NCI-H2227 treated with DMSO at 0.1 percent for 48 hours (cell line): ENCODE measurements around the gene C15orf40.

Source experiments
- DNase-seq: peaks from one replicate; lab custom pipeline; 2025; lab: John Stamatoyannopoulos, UW

Gene C15orf40

GRCh38 chr15:82993144-82993543 lies 18.3 kb downstream of the C15orf40 start:
- DNase-seq, result no peak

DNA sequence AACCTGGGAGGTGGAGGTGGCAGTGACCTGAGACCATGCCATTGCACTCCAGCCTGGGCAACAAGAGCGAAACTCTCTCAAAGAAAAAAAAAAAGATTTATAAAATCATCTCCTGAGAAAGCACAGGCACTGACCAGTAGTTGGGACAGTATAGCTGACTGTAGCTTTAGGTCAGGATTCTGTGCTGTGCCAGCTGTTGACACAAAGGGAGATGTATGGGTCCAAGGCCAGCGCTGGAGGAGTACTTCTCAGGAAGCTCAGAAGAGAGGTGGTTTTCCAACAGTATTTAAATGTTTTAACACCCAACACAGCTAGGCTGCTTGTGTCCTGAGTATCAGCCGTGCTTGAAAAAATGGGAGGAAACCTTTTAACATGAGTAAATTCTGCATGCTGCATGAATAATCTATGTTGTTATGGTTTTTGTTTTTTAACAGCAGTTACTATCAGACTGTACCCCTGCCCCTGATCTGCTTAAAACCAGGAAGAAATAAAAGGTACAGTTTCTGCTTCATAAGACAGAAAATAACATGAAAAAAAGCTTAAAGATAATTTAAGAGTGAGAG lies 18.9 kb downstream of the C15orf40 start:
- no peak for DNase-seq

- no peak for DNase-seq
Observed at GRCh38 chr15:82986442-82986780, 25.0 kb downstream of the C15orf40 start.

DNA sequence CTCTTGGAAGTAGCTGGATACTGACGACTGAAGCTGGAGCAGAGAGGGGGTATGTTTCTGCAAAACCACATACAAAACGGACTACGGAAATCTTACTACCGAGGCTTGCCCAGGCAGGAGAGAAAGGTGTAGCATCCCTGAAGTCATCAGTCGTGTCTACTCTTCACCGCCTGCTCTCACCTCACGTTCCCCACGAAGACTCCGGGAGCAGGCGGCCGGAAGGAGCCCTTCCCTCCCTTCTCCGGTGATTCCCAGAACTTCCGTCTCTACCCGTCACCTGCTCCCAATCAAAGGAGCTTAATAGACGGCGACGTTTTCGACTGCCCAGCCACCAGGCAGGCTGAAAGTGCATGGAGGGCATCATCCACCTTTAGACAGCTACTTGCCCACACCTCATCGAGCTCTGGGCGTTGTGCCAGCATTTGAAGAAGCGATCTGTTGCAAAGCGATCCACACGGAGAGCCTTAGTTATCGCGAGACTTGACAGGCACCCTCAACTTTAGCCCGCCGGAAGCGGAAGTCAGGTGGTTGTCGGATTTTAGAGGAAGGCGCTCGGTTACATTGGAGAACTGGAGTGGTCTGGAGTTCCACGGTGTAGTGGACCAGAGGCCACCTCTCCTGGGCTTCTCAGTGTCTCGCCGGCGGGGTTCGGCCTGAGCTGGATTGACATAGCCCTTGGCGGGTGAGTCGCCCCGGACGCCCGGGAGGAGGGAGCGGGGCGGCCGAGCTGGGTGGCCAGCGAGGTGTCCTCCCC lies 25.6 kb downstream of the C15orf40 start, which contains the start of gene RAMAC:
TSS of gene RAMAC (plus strand) at position 523 of the 754 bp plus-strand sequence. CDS start 2,809 bp downstream, outside the sequence.
- peak; percentile 91 for DNase-seq

DNA sequence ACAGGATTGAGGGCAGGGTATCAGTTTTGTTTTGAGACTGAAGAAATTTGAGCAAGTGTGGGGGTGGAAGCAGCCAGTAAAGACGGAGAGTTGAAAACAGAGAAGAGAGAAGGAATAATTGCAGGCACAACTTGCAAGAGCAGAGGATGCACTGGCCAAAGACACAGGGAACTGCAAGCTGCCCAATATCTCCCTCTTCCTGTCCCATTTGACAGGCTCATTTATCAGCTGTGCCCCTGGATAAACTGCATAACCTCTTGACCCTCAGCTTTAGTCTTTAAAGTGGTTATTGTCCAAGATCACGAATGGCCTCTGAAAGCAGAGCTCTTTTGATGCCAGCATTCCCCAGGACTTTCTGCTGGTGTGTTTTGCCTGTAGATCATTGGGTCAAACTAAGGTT lies 30.5 kb downstream of the C15orf40 start:
- no peak for DNase-seq

DNA sequence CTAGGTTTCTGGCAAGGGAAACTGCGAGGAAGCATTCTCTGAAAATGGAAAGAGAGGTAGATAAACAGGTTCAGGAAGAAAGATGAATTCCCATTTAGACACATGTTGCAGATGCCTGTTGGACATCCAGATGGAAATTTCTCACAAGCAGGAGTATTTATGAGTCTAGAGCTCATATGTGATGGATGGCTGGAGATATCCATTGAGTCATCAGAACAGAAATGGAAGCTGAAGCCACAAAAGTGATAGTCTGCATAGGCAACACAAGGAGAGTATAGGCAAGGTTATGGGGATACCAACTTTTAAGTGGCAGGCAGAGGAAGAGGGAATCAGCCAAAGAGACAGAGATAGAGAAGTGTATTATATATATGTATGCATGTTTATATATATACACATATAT lies 31.7 kb downstream of the C15orf40 start:
- DNase-seq, result no peak

GRCh38 chr15:82978438-82978837 lies 33.0 kb downstream of the C15orf40 start:
- DNase-seq, result no peak

DNA sequence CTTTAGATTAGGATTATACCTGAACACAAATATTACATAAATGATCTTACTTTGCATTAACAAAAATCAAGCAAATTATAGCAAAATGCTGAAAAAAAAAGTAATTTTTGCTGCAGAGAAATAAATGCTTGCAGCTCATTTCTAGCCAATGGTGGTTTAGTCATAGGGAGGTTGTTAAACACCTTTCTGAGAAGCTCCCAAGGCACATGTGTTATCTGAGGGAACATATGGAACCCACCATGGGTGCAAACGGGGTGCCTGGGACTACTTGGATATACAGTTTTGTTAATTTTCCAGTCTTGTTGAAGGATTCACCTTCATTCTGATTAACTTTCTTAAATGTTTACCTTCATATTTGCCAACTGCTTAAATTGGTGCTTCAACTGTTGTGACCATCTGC lies 34.4 kb downstream of the C15orf40 start:
- DNase-seq, result no peak

GRCh38 chr15:82972990-82973389 lies 38.4 kb downstream of the C15orf40 start:
- no peak for DNase-seq

GRCh38 chr15:82971218-82971984 lies 40.0 kb downstream of the C15orf40 start:
- DNase-seq, result no peak

GRCh38 chr15:82970696-82971095 lies 40.7 kb downstream of the C15orf40 start:
- DNase-seq, result no peak

DNA sequence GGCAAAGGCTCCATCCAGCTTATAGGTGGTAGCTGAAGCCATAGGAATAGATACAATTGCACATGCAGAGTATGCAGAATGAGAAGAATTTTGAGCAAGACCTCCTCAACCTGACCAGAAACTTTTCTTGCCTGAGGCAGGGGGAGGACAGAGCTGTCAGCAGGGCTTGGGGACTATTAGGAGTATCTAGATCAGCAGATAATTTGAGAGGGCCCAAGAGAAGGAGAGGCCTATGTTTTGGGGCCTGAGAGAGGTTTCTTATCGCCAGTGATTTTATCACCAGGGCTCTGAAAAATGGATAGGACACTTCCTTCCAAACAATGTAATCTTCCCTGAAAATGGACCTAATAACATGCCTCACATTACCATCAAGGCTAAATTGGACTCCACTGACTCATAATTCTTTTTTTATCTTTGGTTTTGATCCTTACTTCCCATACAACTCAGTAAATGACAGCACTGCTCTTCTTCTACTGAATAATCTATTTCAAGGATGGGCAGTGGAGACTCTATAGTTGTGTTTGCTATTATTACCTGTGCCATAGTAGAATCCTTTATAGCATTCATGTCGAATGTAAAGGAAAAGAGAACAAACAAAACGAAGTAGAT lies 41.3 kb downstream of the C15orf40 start:
- DNase-seq, result no peak

- DNase-seq, result no peak
Observed at GRCh38 chr15:82969353-82969752, 42.1 kb downstream of the C15orf40 start.

GRCh38 chr15:82968066-82968465 lies 43.4 kb downstream of the C15orf40 start:
- no peak for DNase-seq

- no peak for DNase-seq
Observed at GRCh38 chr15:82966671-82967071, 44.8 kb downstream of the C15orf40 start.

DNA sequence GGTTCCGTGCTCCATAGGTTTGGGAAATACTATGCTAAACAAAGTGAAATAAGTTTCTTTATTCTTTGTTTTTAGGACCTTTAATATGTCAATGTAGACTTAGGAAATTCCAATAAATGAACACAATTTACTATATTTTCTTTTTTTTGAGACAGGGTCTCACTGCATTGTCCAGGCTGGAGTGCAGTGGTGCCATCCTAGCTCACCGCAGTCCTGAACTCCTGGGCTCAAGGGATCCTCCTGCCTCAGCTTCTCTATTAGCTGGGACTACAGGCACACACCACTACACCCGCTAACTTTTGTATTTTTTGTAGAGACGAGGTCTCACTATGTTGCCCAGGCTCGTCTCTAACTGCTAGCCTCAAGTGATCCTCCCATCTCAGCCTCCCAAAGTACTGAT lies 46.5 kb downstream of the C15orf40 start:
- no peak for DNase-seq

DNA sequence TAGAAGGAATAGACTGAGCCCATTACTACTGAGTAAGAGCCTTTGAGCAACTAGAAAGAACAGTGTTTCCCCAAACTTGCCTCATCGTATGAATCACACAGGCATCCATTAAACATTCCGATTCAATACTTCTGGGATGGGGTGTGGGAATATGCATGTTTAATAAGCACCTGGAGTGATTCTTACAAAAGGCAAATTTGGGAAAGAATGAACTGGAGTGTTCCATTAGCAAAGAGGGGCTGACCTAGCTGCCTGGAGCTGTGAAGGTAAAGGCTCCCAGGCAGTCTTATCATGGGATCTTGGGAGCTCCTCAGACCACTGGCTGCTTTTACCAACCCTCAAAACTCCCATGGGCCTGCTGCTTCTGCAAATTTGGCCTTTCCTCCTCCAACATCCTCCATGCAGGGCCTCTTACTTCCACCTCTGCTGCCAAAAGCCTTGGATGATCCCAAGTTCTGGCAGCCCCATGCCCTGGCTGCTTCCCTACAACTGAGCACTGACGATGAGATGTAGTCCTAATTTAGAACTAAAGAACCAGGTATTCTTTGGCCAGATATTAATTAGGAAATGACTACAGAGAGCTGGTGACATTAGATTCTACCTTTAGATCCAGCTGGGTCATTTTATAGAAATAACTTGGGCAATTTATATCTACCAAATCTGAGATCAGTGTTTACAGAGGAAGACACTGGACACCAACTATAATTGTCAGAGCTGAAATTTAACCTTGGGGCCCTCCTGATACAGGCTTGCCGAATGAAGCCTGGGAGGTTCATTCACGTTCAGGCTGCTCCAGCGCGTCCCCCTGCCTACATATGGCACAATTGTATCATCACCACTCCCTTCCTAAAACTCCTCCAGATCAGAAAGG lies 47.7 kb downstream of the C15orf40 start:
- DNase-seq, result no peak

DNA sequence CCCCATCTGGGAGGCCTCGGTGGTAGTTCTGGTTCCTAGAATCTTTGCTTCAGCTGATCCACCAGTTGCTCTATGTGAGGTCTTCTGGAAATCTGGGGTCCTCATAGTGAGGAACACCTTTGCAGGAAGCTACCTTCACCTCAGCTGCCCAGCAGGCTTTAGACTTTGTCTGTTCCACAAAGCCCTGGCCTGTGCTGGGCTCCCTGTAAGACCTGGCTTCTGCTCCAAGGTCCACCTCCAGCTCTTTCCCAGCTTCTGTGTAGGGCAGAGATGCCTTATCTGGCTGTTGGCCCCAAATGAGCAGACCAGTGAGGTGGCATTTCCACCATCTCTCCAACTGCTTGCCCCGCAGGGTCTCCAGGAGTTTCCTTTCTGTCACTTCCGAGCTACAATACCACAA lies 50.7 kb downstream of the C15orf40 start:
- DNase-seq, result no peak

DNA sequence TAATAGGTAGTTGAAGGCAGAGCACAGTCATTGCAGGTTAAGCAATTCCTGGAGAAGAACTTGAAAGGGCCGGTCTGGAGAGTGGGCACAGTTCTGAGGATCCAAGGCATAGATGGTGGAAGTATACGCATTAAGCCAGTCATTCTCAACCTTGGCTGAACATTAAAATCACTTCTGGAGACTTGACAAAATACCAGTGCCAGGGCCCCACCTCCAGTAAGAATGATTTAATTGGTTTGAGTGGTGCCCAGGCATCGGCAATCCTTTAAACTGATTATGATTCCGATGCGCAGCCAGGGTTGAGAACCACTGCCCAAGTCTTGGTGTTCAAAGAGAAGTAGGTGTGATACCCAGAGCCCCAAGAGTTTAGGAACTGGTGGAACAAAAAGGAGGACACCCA lies 52.0 kb downstream of the C15orf40 start:
- no peak for DNase-seq

GRCh38 chr15:82958638-82959037 lies 52.8 kb downstream of the C15orf40 start:
- no peak for DNase-seq

DNA sequence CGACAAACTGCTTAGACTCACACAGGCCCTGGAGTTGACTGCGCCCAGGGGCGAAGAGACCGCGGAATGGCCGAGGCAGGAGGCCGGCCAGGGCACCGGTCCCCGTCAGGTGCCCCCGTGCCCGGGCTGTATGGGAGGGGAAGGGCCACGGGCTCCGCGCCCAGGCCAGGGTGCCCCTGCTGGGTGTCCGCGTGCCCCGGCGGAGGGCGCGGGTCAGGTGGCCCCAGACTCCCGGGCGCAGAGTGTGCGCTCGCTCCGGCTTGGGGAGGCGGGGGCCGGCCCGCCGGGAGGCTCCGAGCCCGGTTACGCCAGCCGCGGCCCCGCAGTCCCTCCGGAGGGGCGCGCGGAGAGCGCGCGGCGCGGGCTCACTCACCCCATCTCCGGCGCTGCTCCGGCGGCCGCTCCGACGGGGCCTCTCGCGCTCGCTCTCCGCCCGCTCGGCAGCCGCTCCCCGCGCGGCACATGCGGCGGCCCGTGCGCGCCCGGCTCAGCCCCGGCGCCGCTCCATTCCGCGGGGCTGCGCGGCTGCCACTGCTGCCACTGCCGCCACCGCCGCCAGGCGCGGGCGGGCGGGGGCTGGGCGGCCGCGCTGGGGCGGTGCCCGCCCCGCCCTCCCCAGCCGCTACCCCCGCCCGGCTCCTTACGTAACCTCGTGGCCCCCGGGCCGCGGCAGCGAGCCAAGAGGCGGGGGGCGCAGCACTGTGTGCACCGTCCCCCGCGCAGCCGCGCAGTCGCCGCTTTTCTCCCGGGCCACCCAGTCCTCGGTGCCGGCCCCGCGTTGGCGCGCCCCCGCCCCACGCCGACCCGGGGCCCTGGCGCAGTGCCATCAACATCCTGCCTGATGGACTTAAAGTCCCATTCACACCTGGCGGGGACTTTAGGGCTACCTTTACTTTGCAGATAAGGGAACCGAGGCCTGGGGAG lies 59.0 kb downstream of the C15orf40 start, which contains the start of gene HOMER2:
TSS of gene HOMER2 (minus strand) at position 563 of the 924 bp plus-strand sequence. CDS start at position 378, 185 bp downstream.
- DNase-seq, result peak; percentile 36
